ENCODE results near the gene PIP5K1C.
A peak's percentile ranks its signal among the peaks of the same experiment; 100 is the strongest.

PIP5K1C gene

DNA sequence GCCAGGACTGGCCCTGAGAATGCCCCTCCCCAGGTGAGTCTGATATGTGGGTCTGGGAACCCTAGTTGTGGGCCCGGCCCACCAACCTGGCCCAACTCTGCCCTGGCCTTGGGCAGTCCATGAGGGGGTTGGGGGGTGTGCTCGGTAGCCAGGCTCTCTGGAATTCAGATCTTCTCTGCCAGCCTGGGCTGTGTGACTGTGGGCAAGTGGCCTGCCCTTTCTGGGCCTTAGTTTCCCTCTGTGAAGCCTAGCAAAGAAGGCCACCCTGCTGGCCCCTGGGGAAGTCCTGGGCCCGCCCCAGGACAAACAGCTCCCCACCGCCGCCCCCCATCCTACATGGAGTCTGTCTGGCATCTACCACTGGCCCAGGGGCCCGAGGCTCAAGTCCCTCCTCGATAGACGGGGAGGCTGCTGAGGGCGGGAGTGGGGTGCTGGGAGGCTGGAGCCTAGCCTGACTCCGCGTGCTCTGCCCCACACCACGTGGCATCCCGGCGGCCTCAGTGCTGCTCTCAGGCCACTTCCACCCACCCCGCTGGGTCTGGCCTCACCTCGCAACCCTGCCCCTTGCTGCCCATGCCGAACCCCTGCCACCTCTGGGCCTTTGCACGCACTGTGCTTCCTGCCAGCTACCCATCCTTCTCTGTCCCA is 85.3 kb downstream of the PIP5K1C start:
- no peak overlapping the region for H3K4me3 ChIP-seq (ENCODE audit: low read depth, low read length)
- no peak overlapping the region for H3K9ac ChIP-seq (ENCODE audit: low read length)
- no peak overlapping the region for H3K27ac ChIP-seq (ENCODE audit: low read depth, low read length)
- H3K9me3 ChIP-seq (ENCODE audit: control insufficient read depth, insufficient read depth, low read depth, low read length): no peaks in the 10 kb centered on the region
- H3K27me3 ChIP-seq (ENCODE audit: control insufficient read depth, insufficient read depth, low read length): no peaks in the 10 kb centered on the region
- peaks cover 3% of the 10 kb centered on the region; the same call in 1 of the 2 replicates for H3K4me1 ChIP-seq (ENCODE audit: control insufficient read depth, insufficient read depth, low read length)
- H3K36me3 ChIP-seq (ENCODE audit: control insufficient read depth, insufficient read depth, low read length): peaks cover 64% of the 10 kb centered on the region

GRCh38 chr19:3613818-3614661 is 86.2 kb downstream of the PIP5K1C start:
- H3K4me3 ChIP-seq (ENCODE audit: low read depth, low read length): no peak overlapping the region
- H3K27ac ChIP-seq (ENCODE audit: low read depth, low read length): no peak overlapping the region
- peaks cover 3% of the 10 kb centered on the region; the same call in 1 of the 2 replicates for H3K4me1 ChIP-seq (ENCODE audit: control insufficient read depth, insufficient read depth, low read length)
- no peaks in the 10 kb centered on the region for H3K9me3 ChIP-seq (ENCODE audit: control insufficient read depth, insufficient read depth, low read depth, low read length)
- H3K27me3 ChIP-seq (ENCODE audit: control insufficient read depth, insufficient read depth, low read length): no peaks in the 10 kb centered on the region
- peaks cover 59% of the 10 kb centered on the region for H3K36me3 ChIP-seq (ENCODE audit: control insufficient read depth, insufficient read depth, low read length)
- H3K9ac ChIP-seq (ENCODE audit: low read length): no peak overlapping the region

DNA sequence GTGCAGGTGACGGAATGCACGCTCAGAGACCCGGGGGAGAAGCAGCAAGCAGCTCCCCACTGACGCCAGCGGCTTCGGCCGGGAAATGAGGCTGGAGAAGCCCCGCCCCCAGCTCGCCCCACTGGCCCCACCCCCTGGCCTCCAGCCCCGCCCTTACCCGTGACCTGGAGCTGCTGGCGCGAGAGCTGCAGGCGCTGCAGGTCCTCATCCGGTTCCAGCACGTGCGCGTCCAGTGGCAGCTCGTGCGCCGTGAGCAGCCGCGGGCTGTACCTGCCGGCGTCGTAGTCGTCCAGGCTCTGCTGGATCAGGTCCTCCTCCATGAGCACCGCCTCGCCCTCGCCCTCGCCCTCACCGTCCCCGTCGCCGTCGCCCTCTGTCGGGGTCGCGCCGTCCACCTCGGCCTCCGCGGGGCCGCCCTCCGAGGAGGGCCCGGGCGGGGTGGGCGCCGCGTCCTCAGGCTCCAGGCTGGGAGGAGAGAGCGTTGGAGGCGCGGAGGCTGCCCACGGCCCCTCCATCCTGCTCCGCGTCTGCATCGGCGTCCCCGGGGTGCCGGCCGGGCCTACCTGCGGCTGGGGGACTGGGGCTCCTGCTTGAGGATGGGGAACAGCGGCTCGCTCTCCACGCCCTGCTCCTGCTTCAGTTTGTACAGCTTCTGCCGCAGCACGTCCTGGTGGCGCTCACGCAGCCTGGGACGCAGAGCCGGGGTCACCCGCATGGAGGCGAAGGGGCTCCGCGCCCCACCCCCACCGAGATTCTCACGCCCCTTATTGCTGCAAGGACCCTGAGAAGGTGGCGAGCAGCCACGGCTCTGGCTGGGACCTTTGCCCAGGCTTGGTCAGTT is 87.1 kb downstream of the PIP5K1C start:
- Histone ChIP-seq H3K9ac (ENCODE audit: low read length) (no peak overlapping the region), H3K4me1 (ENCODE audit: control insufficient read depth, insufficient read depth, low read length) (peaks cover 4% of the 10 kb centered on the region; the same call in 1 of the 2 replicates), H3K9me3 (ENCODE audit: control insufficient read depth, insufficient read depth, low read depth, low read length) (no peaks in the 10 kb centered on the region), H3K36me3 (ENCODE audit: control insufficient read depth, insufficient read depth, low read length) (peaks cover 55% of the 10 kb centered on the region), H3K27me3 (ENCODE audit: control insufficient read depth, insufficient read depth, low read length) (no peaks in the 10 kb centered on the region), H3K4me3 (ENCODE audit: low read depth, low read length) (no peak overlapping the region), H3K27ac (ENCODE audit: low read depth, low read length) (no peak overlapping the region)

GRCh38 chr19:3612330-3612729 is 87.9 kb downstream of the PIP5K1C start:
- Histone ChIP-seq H3K4me1 (ENCODE audit: control insufficient read depth, insufficient read depth, low read length) (peaks cover 8% of the 10 kb centered on the region; the same call in 1 of the 2 replicates), H3K9ac (ENCODE audit: low read length) (no peak overlapping the region), H3K9me3 (ENCODE audit: control insufficient read depth, insufficient read depth, low read depth, low read length) (no peaks in the 10 kb centered on the region), H3K27ac (ENCODE audit: low read depth, low read length) (no peak overlapping the region), H3K4me3 (ENCODE audit: low read depth, low read length) (no peak overlapping the region), H3K27me3 (ENCODE audit: control insufficient read depth, insufficient read depth, low read length) (no peaks in the 10 kb centered on the region), H3K36me3 (ENCODE audit: control insufficient read depth, insufficient read depth, low read length) (peaks cover 54% of the 10 kb centered on the region)

- peaks cover 49% of the 10 kb centered on the region for H3K36me3 ChIP-seq (ENCODE audit: control insufficient read depth, insufficient read depth, low read length)
Observed at GRCh38 chr19:3611841-3612240, 88.4 kb downstream of the PIP5K1C start.

GRCh38 chr19:3610745-3611717 is 89.2 kb downstream of the PIP5K1C start:
- no peak overlapping the region for H3K9ac ChIP-seq (ENCODE audit: low read length)
- no peak overlapping the region for H3K4me3 ChIP-seq (ENCODE audit: low read depth, low read length)
- peaks cover 48% of the 10 kb centered on the region for H3K36me3 ChIP-seq (ENCODE audit: control insufficient read depth, insufficient read depth, low read length)
- no peaks in the 10 kb centered on the region for H3K9me3 ChIP-seq (ENCODE audit: control insufficient read depth, insufficient read depth, low read depth, low read length)
- peaks cover 2% of the 10 kb centered on the region for H3K27me3 ChIP-seq (ENCODE audit: control insufficient read depth, insufficient read depth, low read length)
- peaks cover 8% of the 10 kb centered on the region; the same call in 1 of the 2 replicates for H3K4me1 ChIP-seq (ENCODE audit: control insufficient read depth, insufficient read depth, low read length)
- H3K27ac ChIP-seq (ENCODE audit: low read depth, low read length): no peak overlapping the region

More at GRCh38 chr19:3611841-3612240, 88.4 kb downstream of the PIP5K1C start:
- no peaks in the 10 kb centered on the region for H3K9me3 ChIP-seq (ENCODE audit: control insufficient read depth, insufficient read depth, low read depth, low read length)
- no peak overlapping the region for H3K9ac ChIP-seq (ENCODE audit: low read length)
- no peak overlapping the region for H3K27ac ChIP-seq (ENCODE audit: low read depth, low read length)
- peaks cover 8% of the 10 kb centered on the region; the same call in 1 of the 2 replicates for H3K4me1 ChIP-seq (ENCODE audit: control insufficient read depth, insufficient read depth, low read length)
- H3K27me3 ChIP-seq (ENCODE audit: control insufficient read depth, insufficient read depth, low read length): no peaks in the 10 kb centered on the region
- H3K4me3 ChIP-seq (ENCODE audit: low read depth, low read length): no peak overlapping the region

DNA sequence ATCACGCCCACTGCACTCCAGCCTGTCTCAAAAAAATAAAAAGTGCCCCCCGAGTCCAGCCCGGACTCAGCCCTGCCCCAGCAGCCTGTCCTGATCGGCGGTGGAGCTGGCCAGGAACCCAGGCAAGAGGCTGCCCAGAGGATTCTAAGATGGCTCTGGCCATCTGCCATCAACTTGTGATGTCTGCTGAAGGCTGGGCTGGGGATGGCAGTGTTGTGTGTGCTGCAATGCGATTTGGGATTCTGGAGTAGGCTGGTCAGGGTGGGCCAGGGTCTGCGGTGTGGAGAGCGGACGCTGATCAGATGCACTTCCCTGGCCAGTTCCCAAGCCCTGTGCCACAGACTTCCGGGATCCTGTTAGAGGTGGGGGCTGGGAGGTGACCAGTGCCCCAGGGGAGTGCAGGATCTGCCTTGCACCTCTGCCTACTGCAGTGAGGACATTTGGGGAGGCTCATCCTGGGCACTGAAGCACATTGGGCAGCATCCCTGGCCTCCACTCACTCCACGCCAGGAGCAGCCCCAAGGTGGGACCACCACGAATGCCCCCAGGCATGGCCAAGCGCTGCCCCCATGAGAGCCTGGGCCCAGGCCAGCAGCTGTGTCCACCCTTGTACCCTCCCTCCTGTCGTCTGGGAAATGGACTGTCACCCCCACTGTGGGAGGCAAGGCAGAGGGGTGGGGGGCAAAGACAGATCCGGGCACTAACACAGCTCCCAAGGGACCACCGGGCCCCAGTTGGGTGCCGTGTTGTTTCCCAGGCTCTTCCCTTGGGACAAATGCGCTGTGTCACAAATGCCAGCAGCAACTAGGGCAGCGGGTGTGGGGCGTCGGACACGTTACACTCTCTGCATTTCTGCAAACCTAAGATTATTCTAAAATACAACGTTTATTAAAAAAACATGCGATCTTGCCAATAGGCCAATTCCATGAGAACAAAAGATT is 90.2 kb downstream of the PIP5K1C start:
- H3K36me3 ChIP-seq (ENCODE audit: control insufficient read depth, insufficient read depth, low read length): peaks cover 40% of the 10 kb centered on the region
- H3K9me3 ChIP-seq (ENCODE audit: control insufficient read depth, insufficient read depth, low read depth, low read length): no peaks in the 10 kb centered on the region
- H3K27ac ChIP-seq (ENCODE audit: low read depth, low read length): no peak overlapping the region
- peaks cover 12% of the 10 kb centered on the region for H3K27me3 ChIP-seq (ENCODE audit: control insufficient read depth, insufficient read depth, low read length)
- no peak overlapping the region for H3K4me3 ChIP-seq (ENCODE audit: low read depth, low read length)
- peaks cover 8% of the 10 kb centered on the region; the same call in 1 of the 2 replicates for H3K4me1 ChIP-seq (ENCODE audit: control insufficient read depth, insufficient read depth, low read length)
- no peak overlapping the region for H3K9ac ChIP-seq (ENCODE audit: low read length)

DNA sequence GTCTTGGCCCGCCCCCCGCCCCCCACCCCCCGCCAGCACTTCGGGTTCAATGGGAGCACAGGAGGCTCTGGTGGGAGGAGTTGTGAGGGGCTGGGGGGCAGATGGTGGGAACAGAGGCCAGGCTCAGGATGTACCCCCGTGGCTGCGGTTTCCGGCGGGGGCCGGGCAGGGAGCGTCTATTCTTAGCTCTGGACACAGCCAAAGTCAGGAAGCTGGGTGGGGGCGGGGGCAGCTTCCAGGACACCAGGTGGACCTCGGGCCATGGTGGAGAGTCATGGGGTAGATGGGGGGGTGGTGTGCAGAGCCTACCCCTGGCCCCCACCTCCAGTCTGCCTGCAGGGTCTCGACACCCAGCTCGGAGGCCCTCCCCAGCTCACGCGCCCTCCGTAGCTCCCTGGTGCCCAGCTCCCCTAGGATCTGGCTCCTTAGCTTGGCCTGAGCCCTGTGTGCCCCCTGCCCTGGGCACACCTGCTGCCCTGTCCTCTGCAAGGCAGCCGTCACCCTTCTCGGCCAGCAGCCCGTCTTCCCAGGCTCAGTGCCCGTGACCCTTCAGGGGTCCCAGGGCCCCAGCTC is 91.4 kb downstream of the PIP5K1C start:
- no peaks in the 10 kb centered on the region for H3K9me3 ChIP-seq (ENCODE audit: control insufficient read depth, insufficient read depth, low read depth, low read length)
- H3K4me3 ChIP-seq (ENCODE audit: low read depth, low read length): no peak overlapping the region
- H3K36me3 ChIP-seq (ENCODE audit: control insufficient read depth, insufficient read depth, low read length): peaks cover 35% of the 10 kb centered on the region
- H3K27me3 ChIP-seq (ENCODE audit: control insufficient read depth, insufficient read depth, low read length): peaks cover 13% of the 10 kb centered on the region
- H3K9ac ChIP-seq (ENCODE audit: low read length): no peak overlapping the region
- peaks cover 8% of the 10 kb centered on the region; the same call in 1 of the 2 replicates for H3K4me1 ChIP-seq (ENCODE audit: control insufficient read depth, insufficient read depth, low read length)
- H3K27ac ChIP-seq (ENCODE audit: low read depth, low read length): no peak overlapping the region

DNA sequence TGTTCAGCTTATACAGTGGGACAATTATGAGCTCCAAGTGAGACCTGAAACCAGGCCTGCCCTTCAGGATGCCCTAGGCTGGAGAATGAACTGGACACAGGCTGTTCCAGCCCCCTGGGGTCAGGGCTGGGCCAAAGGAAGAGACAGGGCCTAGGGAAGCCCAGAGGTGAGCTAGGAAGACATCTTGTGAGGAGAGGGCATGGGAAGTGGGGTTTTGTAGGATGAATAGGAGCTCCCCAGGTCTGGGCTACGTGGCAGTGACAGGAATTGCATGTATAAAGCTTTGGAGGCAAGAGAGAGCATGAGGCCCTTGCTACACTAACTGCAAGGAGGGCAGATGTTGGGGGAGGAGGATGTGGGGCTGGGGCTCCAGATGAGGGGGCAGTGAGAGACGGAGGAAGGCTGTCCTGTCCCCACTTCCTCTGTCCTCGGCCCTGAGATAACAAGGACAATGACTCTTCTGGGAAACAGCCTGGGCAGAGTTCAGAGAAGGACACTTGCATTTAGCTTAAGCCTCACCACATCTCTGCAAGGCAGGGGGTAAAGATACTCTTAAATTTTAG is 92.1 kb downstream of the PIP5K1C start:
- peaks cover 13% of the 10 kb centered on the region for H3K27me3 ChIP-seq (ENCODE audit: control insufficient read depth, insufficient read depth, low read length)
- H3K36me3 ChIP-seq (ENCODE audit: control insufficient read depth, insufficient read depth, low read length): peaks cover 32% of the 10 kb centered on the region
- peak overlapping the region; percentile 64; the same call in 1 of the 2 replicates for H3K4me3 ChIP-seq (ENCODE audit: low read depth, low read length)
- H3K27ac ChIP-seq (ENCODE audit: low read depth, low read length): no peak overlapping the region
- H3K9me3 ChIP-seq (ENCODE audit: control insufficient read depth, insufficient read depth, low read depth, low read length): no peaks in the 10 kb centered on the region
- peaks cover 8% of the 10 kb centered on the region; the same call in 1 of the 2 replicates for H3K4me1 ChIP-seq (ENCODE audit: control insufficient read depth, insufficient read depth, low read length)
- H3K9ac ChIP-seq (ENCODE audit: low read length): peak overlapping the region; percentile 2
